K562 (cell line): ENCODE data around the gene VAMP8. TPM values are rescaled to one million over a fixed set of nuclear protein-coding genes. Genes with fewer than 3 reads are reported as not detected.

Experiments used
- E2F8 ChIP-seq: fragments of 450-650 bp; IDR thresholded peaks from 2 replicates; pipeline ENCODE4 v1.7.1; 2018; ENCODE audit warnings: mild to moderate bottlenecking, low read depth; ENCODE audit not compliant: partially characterized antibody
- HNRNPUL1 ChIP-seq: fragments of 200-400 bp; formaldehyde crosslinking; IDR thresholded peaks from 2 replicates; pipeline ENCODE4 v1.6.1; 2017; ENCODE audit warnings: low read length
- MBD2 ChIP-seq: sonication (generic); IDR thresholded peaks from 2 replicates; pipeline ENCODE4 v1.6.1; 2016; ENCODE audit warnings: low read depth, borderline replicate concordance
- MECOM ChIP-seq: fragments of 250-450 bp; sonication (Bioruptor Pico); IDR thresholded peaks from 2 replicates; pipeline ENCODE4 v1.8.0; 2022; ENCODE audit warnings: inconsistent platforms
- NFYB ChIP-seq: IDR thresholded peaks from 2 replicates; pipeline ENCODE4 v1.6.1; 2011; ENCODE audit warnings: mild to moderate bottlenecking, moderate library complexity; ENCODE audit not compliant: insufficient read length; ENCODE audit errors: extremely low read depth
- REST ChIP-seq, 2 experiments: fragments of 450-650 bp; formaldehyde crosslinking in 1 of 2; IDR thresholded peaks; 2 replicates each; pipeline versions ENCODE4 v1.4.0 to v1.6.1; 2014 to 2020; ENCODE audit warnings: mild to moderate bottlenecking in 2 of 2, borderline replicate concordance in 1 of 2, low read depth in 1 of 2
- ZNF197 ChIP-seq: fragments of 200-800 bp; sonication (Bioruptor generic); IDR thresholded peaks from 2 replicates; pipeline ENCODE4 v1.6.1; 2016; ENCODE audit warnings: low read depth, missing genetic modification characterization, missing compliant biosample characterization
- polyA plus RNA-seq, 8 experiments: library from polyadenylated mRNA; depleted of rRNA in 4 of 8; stranded (reverse) in 5 of 8; unstranded in 3 of 8; fragments of >200 nt; fragmentation: Nextera tagmentation in 2 of 8; fragmentation: Illumina TruSeq in 1 of 8; extraction: Ambion mirVana in 2 of 8; extraction: Trizol in 1 of 8; gene quantifications; 2 replicates each; pipeline versions ENCODE4 v1.2.1 to v1.2.3, GENCODE V29; 2011 to 2014; ENCODE audit warnings: inconsistent platforms in 1 of 8, missing spikeins in 1 of 8
- total RNA-seq, 7 experiments: library from RNA; depleted of rRNA in 6 of 7; stranded (reverse); fragments of >200 nt in 6 of 7; fragmentation: Illumina TruSeq in 2 of 7; extraction: Trizol in 2 of 7; gene quantifications; 2 replicates each; pipeline versions ENCODE4 v1.2.1 to v1.2.3, GENCODE V29; 2011 to 2021; ENCODE audit warnings: low replicate concordance in 1 of 7

The VAMP8 gene
- total and polyA plus RNA-seq, 9 of the 15 experiments (the other 6 are each of a cell fraction or from before 2014, with no cell fraction given): 107 to 571 (median 248) TPM

GRCh38 chr2:85595301-85596025 is 18.1 kb downstream of the VAMP8 start, which contains the start of gene RNF181 (continued):
- peak; percentile 66 for TF ChIP-seq E2F8
- peak; percentile 87 for TF ChIP-seq NFYB
- no peak for TF ChIP-seq HNRNPUL1
- TF ChIP-seq REST (IDR thresholded peaks at IDR 0.05; ENCODE audit: borderline replicate concordance): peak; percentile 57
- 0 out of 2 replicates have a peak, but pooled peaks have one; percentile 20 for TF ChIP-seq REST (CRISPR knock-in tag; IDR thresholded peaks at IDR 0.05; ENCODE audit: low read depth)
- no peak for TF ChIP-seq MECOM (CRISPR knock-in tag)
- TF ChIP-seq MBD2: peak; percentile 96
- TF ChIP-seq ZNF197: no peak
